Panc1 (cell line): Measurements from ENCODE around the gene ITGA4. TPM values are rescaled to one million over a fixed set of nuclear protein-coding genes. Genes with fewer than 3 reads are reported as not detected.

ENCODE experiments used
- ATAC-seq: fragments of 200-7000 bp; cut with Tn5 transposase; 2 replicates; pipeline ENCODE4 v1.9.1; 2020; ENCODE audit warnings: mild to moderate bottlenecking, moderate library complexity
- BruUV-seq: library from RNA; stranded (reverse); fragments of 400-500 nt; replicated peaks from 2 replicates; lab custom pipeline; 2021; lab: Mats Ljungman, UMichigan
- CTCF ChIA-PET: fragments of 300-600 bp; sonication (Branson Sonifier 250); formaldehyde crosslinking; loops from one replicate; lab custom pipeline; 2022; ENCODE audit warnings: antibody characterized with exemption; lab: Charles Lee
- POLR2A ChIA-PET: fragments of 300-600 bp; sonication (Branson Sonifier 250); formaldehyde crosslinking; loops from one replicate; lab custom pipeline; 2022; ENCODE audit warnings: antibody characterized with exemption; lab: Charles Lee
- DNase-seq: peaks from one replicate; pipeline ENCODE4 v3.0.0-alpha.2; 2010; ENCODE audit warnings: low read depth, low spot score
- H3K27ac ChIP-seq: 2 replicates; pipeline ENCODE4 v1.5.1; 2011; ENCODE audit warnings: mild to moderate bottlenecking, low read length, inconsistent platforms
- H3K27me3 ChIP-seq: fragments of 200-500 bp; sonication (Bioruptor generic); 2 replicates; pipeline ENCODE4 v1.6.0; 2014; ENCODE audit warnings: low read length, inconsistent platforms; ENCODE audit not compliant: control insufficient read depth, insufficient read depth
- H3K36me3 ChIP-seq: fragments of 200-500 bp; sonication (Bioruptor generic); 2 replicates; pipeline ENCODE4 v1.5.1; 2014; ENCODE audit warnings: inconsistent platforms, mild to moderate bottlenecking, low read length, moderate library complexity; ENCODE audit not compliant: control insufficient read depth, insufficient read depth
- H3K4me1 ChIP-seq: 2 replicates; pipeline ENCODE4 v1.5.1; 2011; ENCODE audit warnings: inconsistent platforms, mild to moderate bottlenecking, low read length, moderate library complexity; ENCODE audit not compliant: control insufficient read depth, insufficient read depth
- H3K4me3 ChIP-seq, 2 experiments: 2 replicates each; pipeline ENCODE4 v1.5.1; 2011 to 2012; ENCODE audit warnings: low read depth in 2 of 2, low read length in 2 of 2, mild to moderate bottlenecking in 2 of 2, inconsistent platforms in 1 of 2, moderate library complexity in 1 of 2
- H3K9me3 ChIP-seq: fragments of 200-500 bp; sonication (Bioruptor generic); 2 replicates; pipeline ENCODE4 v1.5.1; 2014; ENCODE audit warnings: low read depth, mild to moderate bottlenecking, inconsistent platforms, low read length, moderate library complexity; ENCODE audit not compliant: control insufficient read depth, insufficient read depth
- CTCF ChIP-seq: fragments of 450-650 bp; IDR thresholded peaks from 2 replicates; pipeline ENCODE4 v1.5.1; 2017; ENCODE audit warnings: mild to moderate bottlenecking
- POLR2AphosphoS5 ChIP-seq: IDR thresholded peaks from 2 replicates; pipeline ENCODE4 v1.6.1; 2012; ENCODE audit warnings: mild to moderate bottlenecking, low read depth, low read length, moderate library complexity
- REST ChIP-seq, 2 experiments: IDR thresholded peaks; 2 replicates each; pipeline ENCODE4 v1.6.1; 2011 to 2012; ENCODE audit warnings: low read depth in 2 of 2, control low read depth in 1 of 2, low read length in 1 of 2, mild to moderate bottlenecking in 1 of 2, moderate library complexity in 1 of 2; ENCODE audit not compliant: insufficient read depth in 1 of 2
- SIN3A ChIP-seq: IDR thresholded peaks from 2 replicates; pipeline ENCODE4 v1.6.1; 2012; ENCODE audit warnings: low read depth, mild to moderate bottlenecking, low read length, moderate library complexity, borderline replicate concordance; ENCODE audit not compliant: insufficient read depth
- TCF7L2 ChIP-seq: IDR thresholded peaks from 2 replicates; pipeline ENCODE4 v1.6.1; 2011; ENCODE audit warnings: mild to moderate bottlenecking, low read depth, low read length, inconsistent platforms
- in situ Hi-C: cut with HindIII; loops from 2 replicates; pipeline ENCODE4 v1.10.0; 2016; ENCODE audit warnings: low sequenced_read_pairs, low pct_unique_long_range_greater_than_20kb
- intact Hi-C: fragments of 100-400 bp; cut with micrococcal nuclease; formaldehyde crosslinking; loops from one replicate; pipeline ENCODE4 v1.10.0; 2022; ENCODE audit not compliant: unreplicated experiment
- total RNA-seq: library from RNA; stranded (reverse); gene quantifications from one replicate; pipeline ENCODE4 v1.2.1, GENCODE V29; 2021; ENCODE audit not compliant: unreplicated experiment

ITGA4 gene
- total RNA-seq, 1 experiment from 2014 or later: 0.36 TPM

GRCh38 chr2:181456660-181457120, 496 bp upstream of the ITGA4 start:
- no TSS peak for BruUV-seq
- ChIA-PET POLR2A (no interaction called here), CTCF (no interaction called here)
- in situ Hi-C loops (no loop called here), intact Hi-C loops (no loop called here)
- no peaks in the 10 kb centered on the region for H3K4me1 ChIP-seq
- H3K4me3 ChIP-seq: peak overlapping the region in 1 of 2 experiments; percentile 37; a peak in 1 of 4 replicates
- no peak for DNase-seq
- no peaks in the 10 kb centered on the region for H3K36me3 ChIP-seq
- no peak overlapping the region for H3K27ac ChIP-seq
- no peak for ATAC-seq
- H3K27me3 ChIP-seq: no peaks in the 10 kb centered on the region
- H3K9me3 ChIP-seq: no peaks in the 10 kb centered on the region
- no peak for TF ChIP-seq REST (IDR thresholded peaks at IDR 0.05; ENCODE audit: insufficient read depth in 1 of 2, low read depth in 2 of 2, low read length in 1 of 2)
- TF ChIP-seq SIN3A: no peak
- TF ChIP-seq TCF7L2: no peak
- no peak for TF ChIP-seq CTCF
- TF ChIP-seq POLR2AphosphoS5: no peak

- TF ChIP-seq TCF7L2: no peak
- no peak for TF ChIP-seq SIN3A
- no peak for TF ChIP-seq CTCF
- TF ChIP-seq POLR2AphosphoS5: no peak
- TF ChIP-seq REST (IDR thresholded peaks at IDR 0.05; ENCODE audit: insufficient read depth in 1 of 2, low read depth in 2 of 2, low read length in 1 of 2): no peak
- H3K27me3 ChIP-seq: no peaks in the 10 kb centered on the region
- H3K9me3 ChIP-seq: no peaks in the 10 kb centered on the region
- DNase-seq: no peak
- BruUV-seq: no TSS peak
- in situ Hi-C loops (no loop called here), intact Hi-C loops (no loop called here)
- no peak for ATAC-seq
- no peaks in the 10 kb centered on the region for H3K4me1 ChIP-seq
- POLR2A ChIA-PET: no interaction called here
- H3K36me3 ChIP-seq: no peaks in the 10 kb centered on the region
- CTCF ChIA-PET: interaction anchor here (0.9 kb wide), 1 partner anchor 9 kb away, joined by 3 read pairs; no protein-coding TSS in a partner anchor
- H3K4me3 ChIP-seq: peak overlapping the region in 1 of 2 experiments; percentile 37; a peak in 1 of 4 replicates
- H3K27ac ChIP-seq: no peak overlapping the region
These were observed 697 bp downstream of the ITGA4 start for GRCh38 chr2:181457741-181458425.
